Smooth muscle cell of bladder (primary cell): ENCODE data around the gene LMNB1. TPM values are rescaled to one million over a fixed set of nuclear protein-coding genes. Genes with fewer than 3 reads are reported as not detected.

Source experiments
- total RNA-seq: library from RNA; depleted of rRNA; stranded (reverse); fragments of >200 nt; gene quantifications from 2 replicates; pipeline ENCODE4 v1.2.3, GENCODE V29; 2014

LMNB1 gene, protein sequence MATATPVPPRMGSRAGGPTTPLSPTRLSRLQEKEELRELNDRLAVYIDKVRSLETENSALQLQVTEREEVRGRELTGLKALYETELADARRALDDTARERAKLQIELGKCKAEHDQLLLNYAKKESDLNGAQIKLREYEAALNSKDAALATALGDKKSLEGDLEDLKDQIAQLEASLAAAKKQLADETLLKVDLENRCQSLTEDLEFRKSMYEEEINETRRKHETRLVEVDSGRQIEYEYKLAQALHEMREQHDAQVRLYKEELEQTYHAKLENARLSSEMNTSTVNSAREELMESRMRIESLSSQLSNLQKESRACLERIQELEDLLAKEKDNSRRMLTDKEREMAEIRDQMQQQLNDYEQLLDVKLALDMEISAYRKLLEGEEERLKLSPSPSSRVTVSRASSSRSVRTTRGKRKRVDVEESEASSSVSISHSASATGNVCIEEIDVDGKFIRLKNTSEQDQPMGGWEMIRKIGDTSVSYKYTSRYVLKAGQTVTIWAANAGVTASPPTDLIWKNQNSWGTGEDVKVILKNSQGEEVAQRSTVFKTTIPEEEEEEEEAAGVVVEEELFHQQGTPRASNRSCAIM
- total RNA-seq, result 5.7 and 7.4 TPM in 2 replicates

DNA sequence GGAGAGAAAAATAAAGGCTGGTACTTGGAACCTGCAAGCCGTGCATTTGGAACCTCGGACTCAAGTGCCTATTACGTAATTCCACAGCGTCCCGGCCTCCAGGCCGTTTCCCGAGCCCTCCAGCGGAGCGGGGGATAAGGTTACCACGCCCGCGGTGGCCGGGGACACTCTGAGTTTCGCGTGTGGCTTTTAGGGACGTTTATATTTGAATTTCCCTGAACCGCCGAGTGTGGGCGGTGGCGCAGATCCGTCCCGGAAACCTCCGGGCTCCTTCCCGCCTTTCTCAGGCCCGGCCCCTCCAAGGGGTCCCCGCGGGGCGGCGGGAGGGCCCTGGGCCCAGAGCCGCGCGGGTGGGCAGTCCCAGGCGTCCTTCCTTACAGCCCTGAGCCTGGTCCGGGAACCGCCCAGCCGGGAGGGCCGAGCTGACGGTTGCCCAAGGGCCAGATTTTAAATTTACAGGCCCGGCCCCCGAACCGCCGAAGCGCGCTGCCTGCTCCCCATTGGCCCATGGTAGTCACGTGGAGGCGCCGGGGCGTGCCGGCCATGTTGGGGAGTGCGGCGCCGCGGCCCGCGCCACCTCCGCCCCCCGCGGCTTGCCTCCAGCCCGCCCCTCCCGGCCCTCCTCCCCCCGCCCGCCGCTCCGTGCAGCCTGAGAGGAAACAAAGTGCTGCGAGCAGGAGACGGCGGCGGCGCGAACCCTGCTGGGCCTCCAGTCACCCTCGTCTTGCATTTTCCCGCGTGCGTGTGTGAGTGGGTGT, at the start of gene LMNB1:
Gene LMNB1 (plus strand): TSS at position 638 of the 758 bp plus-strand sequence. CDS start 373 bp downstream, outside the sequence.

Other genes starting within 250 kb of the LMNB1 start
- gene ALDH7A1, start 181.9 kb upstream of the LMNB1 start, total RNA-seq, result 35.4 and 49.3 TPM in 2 replicates
- gene PHAX, start 176.2 kb upstream of the LMNB1 start, total RNA-seq, result 44.7 and 57.8 TPM in 2 replicates